Measurements from ENCODE around the gene SPOCD1.

GRCh38 chr1:31744165-31744888 lies 71.5 kb downstream of the SPOCD1 start:
- TF ChIP-seq CTCF (IDR thresholded peaks at IDR 0.05) (no peak), POLR2A (IDR thresholded peaks at IDR 0.05) (no peak), POLR2AphosphoS5 (IDR thresholded peaks at IDR 0.05) (no peak), EP300 (IDR thresholded peaks at IDR 0.05; ENCODE audit: low read depth) (no peak)

All from transverse colon (tissue), 4 donors.